ENCODE data around the gene BICDL2.
A peak's percentile ranks its signal among the peaks of the same experiment; 100 is the strongest.

Gene BICDL2

GRCh38 chr16:2980227-2981176, 56.2 kb downstream of the BICDL2 start, which contains the start of gene PKMYT1:
PKMYT1 (minus strand) TSS chr16:2980446; CDS start chr16:2979657, 789 bp downstream.
- peak; percentile 75 to 91 for DNase-seq

GRCh38 chr16:2979669-2980226, 57.0 kb downstream of the BICDL2 start:
- no peak for DNase-seq

Data from NCI-H446 (cell line).